Fibroblast of the aortic adventitia (primary cell): ENCODE data around the gene TBX4. TPM values are rescaled to one million over a fixed set of nuclear protein-coding genes. Genes with fewer than 3 reads are reported as not detected.

Experiments
- DNase-seq: peaks from one replicate; pipeline ENCODE4 v3.0.0-alpha.2; 2010; ENCODE audit warnings: low read depth
- H3K4me3 ChIP-seq: 2 replicates; pipeline ENCODE4 v1.5.1; 2011; ENCODE audit warnings: low read depth, mild to moderate bottlenecking, control low read depth, low read length, moderate library complexity
- total RNA-seq: library from RNA; depleted of rRNA; stranded (reverse); fragments of >200 nt; gene quantifications from 2 replicates; pipeline ENCODE4 v1.2.3, GENCODE V29; 2012; ENCODE audit warnings: low replicate concordance
- TF ChIP-seq, protein P1 (sequence below): IDR thresholded peaks from 2 replicates; pipeline ENCODE4 v1.5.1; 2011; ENCODE audit warnings: mild to moderate bottlenecking, low read length, control low read depth, inconsistent platforms; ENCODE audit not compliant: insufficient read depth

TBX4 gene
- total RNA-seq, 1 donor: not detected

DNA sequence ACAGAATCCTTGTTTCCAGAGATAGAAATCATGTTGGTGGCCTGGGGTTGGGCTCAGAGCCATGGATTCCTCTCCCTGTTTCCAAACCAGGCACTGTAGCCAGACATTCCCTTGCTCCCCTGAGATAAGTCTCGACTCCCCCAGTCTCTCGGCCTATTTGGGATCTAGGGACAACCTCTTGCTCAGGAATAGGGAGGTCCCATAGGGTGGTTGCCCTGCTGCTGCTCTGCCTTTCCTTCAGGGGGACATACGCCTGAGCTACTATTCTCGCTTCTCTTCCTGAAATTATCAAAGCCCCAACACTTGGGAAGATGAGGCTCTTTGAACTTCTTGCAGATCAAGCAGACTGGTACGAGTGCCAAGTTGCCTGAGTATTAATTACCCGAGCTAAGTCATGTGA lies 58.0 kb downstream of the TBX4 start:
- TF ChIP-seq, protein P1, sequence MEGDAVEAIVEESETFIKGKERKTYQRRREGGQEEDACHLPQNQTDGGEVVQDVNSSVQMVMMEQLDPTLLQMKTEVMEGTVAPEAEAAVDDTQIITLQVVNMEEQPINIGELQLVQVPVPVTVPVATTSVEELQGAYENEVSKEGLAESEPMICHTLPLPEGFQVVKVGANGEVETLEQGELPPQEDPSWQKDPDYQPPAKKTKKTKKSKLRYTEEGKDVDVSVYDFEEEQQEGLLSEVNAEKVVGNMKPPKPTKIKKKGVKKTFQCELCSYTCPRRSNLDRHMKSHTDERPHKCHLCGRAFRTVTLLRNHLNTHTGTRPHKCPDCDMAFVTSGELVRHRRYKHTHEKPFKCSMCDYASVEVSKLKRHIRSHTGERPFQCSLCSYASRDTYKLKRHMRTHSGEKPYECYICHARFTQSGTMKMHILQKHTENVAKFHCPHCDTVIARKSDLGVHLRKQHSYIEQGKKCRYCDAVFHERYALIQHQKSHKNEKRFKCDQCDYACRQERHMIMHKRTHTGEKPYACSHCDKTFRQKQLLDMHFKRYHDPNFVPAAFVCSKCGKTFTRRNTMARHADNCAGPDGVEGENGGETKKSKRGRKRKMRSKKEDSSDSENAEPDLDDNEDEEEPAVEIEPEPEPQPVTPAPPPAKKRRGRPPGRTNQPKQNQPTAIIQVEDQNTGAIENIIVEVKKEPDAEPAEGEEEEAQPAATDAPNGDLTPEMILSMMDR: no peak
- DNase-seq: no peak
- H3K4me3 ChIP-seq: no peak overlapping the region

- TF ChIP-seq, protein P1: no peak
- DNase-seq: no peak
- no peak overlapping the region for H3K4me3 ChIP-seq
Measured at GRCh38 chr17:61510991-61511390, 58.8 kb downstream of the TBX4 start.

- no peak overlapping the region for H3K4me3 ChIP-seq
- DNase-seq: no peak
- TF ChIP-seq, protein P1: no peak
Measured at GRCh38 chr17:61511480-61512182, 59.4 kb downstream of the TBX4 start.

- TF ChIP-seq, protein P1: no peak
- no peak overlapping the region for H3K4me3 ChIP-seq
- no peak for DNase-seq
Measured at GRCh38 chr17:61514491-61514890, 62.3 kb downstream of the TBX4 start.

DNA sequence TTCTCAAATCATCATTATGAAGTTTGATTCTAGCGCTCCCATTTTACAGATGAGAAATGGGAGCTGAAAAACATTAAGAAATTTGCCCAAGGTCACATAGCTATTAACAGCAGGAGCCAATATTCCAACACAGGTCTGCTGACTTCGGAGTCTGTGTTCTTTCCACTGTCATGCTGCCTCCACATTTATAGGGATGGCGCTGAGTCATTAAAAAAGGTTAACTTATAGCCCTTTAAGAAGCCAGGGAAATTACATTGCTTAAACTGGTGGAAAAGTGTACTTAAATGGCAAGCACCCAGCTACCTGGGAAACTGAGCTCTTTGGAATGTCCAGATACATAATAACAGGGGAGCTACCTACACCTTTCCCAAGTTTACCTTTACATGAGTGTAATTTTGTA lies 65.0 kb downstream of the TBX4 start:
- no peak for DNase-seq

GRCh38 chr17:61517843-61518606 lies 65.8 kb downstream of the TBX4 start:
- no peak overlapping the region for H3K4me3 ChIP-seq
- TF ChIP-seq, protein P1: no peak
- DNase-seq: no peak

More for the DNA sequence above, 65.0 kb downstream of the TBX4 start:
- TF ChIP-seq, protein P1: no peak
- H3K4me3 ChIP-seq: no peak overlapping the region
